GM21528 (cell line): Measurements from ENCODE around the gene ST8SIA5.

ENCODE experiments used
- ATAC-seq: cut with Tn5 transposase; IDR thresholded peaks from one replicate; pipeline ENCODE4 v1.9.1; 2021; ENCODE audit warnings: mild to moderate bottlenecking, moderate library complexity; ENCODE audit not compliant: unreplicated experiment, low FRiP score

The ST8SIA5 gene

GRCh38 chr18:46715062-46715461, 41.8 kb downstream of the ST8SIA5 start:
- ATAC-seq: no peak

- ATAC-seq: no peak
Observed at GRCh38 chr18:46712406-46712805, 44.4 kb downstream of the ST8SIA5 start.

- ATAC-seq: no peak
Observed at GRCh38 chr18:46711444-46711863, 45.4 kb downstream of the ST8SIA5 start.

- ATAC-seq: no peak
Observed at GRCh38 chr18:46706968-46707367, 49.9 kb downstream of the ST8SIA5 start.

GRCh38 chr18:46705521-46705920, 51.3 kb downstream of the ST8SIA5 start:
- no peak for ATAC-seq

- ATAC-seq: no peak
Observed at GRCh38 chr18:46704816-46705215, 52.0 kb downstream of the ST8SIA5 start.

GRCh38 chr18:46704189-46704588, 52.7 kb downstream of the ST8SIA5 start:
- ATAC-seq: no peak

GRCh38 chr18:46702471-46702870, 54.4 kb downstream of the ST8SIA5 start:
- no peak for ATAC-seq

- no peak for ATAC-seq
Observed at GRCh38 chr18:46700066-46700824, 56.6 kb downstream of the ST8SIA5 start.

- no peak for ATAC-seq
Observed at GRCh38 chr18:46696702-46697101, 60.2 kb downstream of the ST8SIA5 start.

GRCh38 chr18:46696268-46696667, 60.6 kb downstream of the ST8SIA5 start:
- no peak for ATAC-seq

- no peak for ATAC-seq
Observed at GRCh38 chr18:46693996-46694395, 62.9 kb downstream of the ST8SIA5 start.

- no peak for ATAC-seq
Observed at GRCh38 chr18:46688853-46689525, 67.9 kb downstream of the ST8SIA5 start.

- no peak for ATAC-seq
Observed at GRCh38 chr18:46686186-46686585, 70.7 kb downstream of the ST8SIA5 start.

GRCh38 chr18:46683252-46683651, 73.6 kb downstream of the ST8SIA5 start:
- no peak for ATAC-seq

- no peak for ATAC-seq
Observed at GRCh38 chr18:46680784-46681695, 75.8 kb downstream of the ST8SIA5 start.

- ATAC-seq: no peak
Observed at GRCh38 chr18:46679846-46680598, 76.8 kb downstream of the ST8SIA5 start.

GRCh38 chr18:46678785-46679399, 78.0 kb downstream of the ST8SIA5 start:
- no peak for ATAC-seq

GRCh38 chr18:46678041-46678440, 78.8 kb downstream of the ST8SIA5 start:
- no peak for ATAC-seq

- ATAC-seq: no peak
Observed at GRCh38 chr18:46677611-46678010, 79.2 kb downstream of the ST8SIA5 start.
